ENCODE data around the gene METTL16. TPM values are rescaled to one million over a fixed set of nuclear protein-coding genes. Genes with fewer than 3 reads are reported as not detected.

METTL16 gene
- total and polyA plus RNA-seq, 2 donors, result 21.6 to 27.3 TPM

GRCh38 chr17:2368359-2368758 is 143.3 kb downstream of the METTL16 start:
- Histone ChIP-seq H3K4me1 (ENCODE audit: insufficient read depth) (no peaks in the 10 kb centered on the region), H3K36me3 (ENCODE audit: insufficient read depth) (no peaks in the 10 kb centered on the region), H3K27ac (ENCODE audit: low read depth) (no peak overlapping the region), H3K4me3 (ENCODE audit: low read depth, low read length) (no peak overlapping the region)
- DNase-seq (ENCODE audit: extremely low spot score), result no peak
- WGBS, result 79% methylated on average over 8 of the region's 8 CpGs

GRCh38 chr17:2366747-2367494 is 144.8 kb downstream of the METTL16 start:
- no peak for DNase-seq (ENCODE audit: extremely low spot score)

More at GRCh38 chr17:2366747-2367494, 144.8 kb downstream of the METTL16 start:
- WGBS, result 72% methylated on average over 26 of the region's 26 CpGs
- Histone ChIP-seq H3K4me3 (ENCODE audit: low read depth, low read length) (no peak overlapping the region), H3K27ac (ENCODE audit: low read depth) (no peak overlapping the region), H3K36me3 (ENCODE audit: insufficient read depth) (no peaks in the 10 kb centered on the region), H3K4me1 (ENCODE audit: insufficient read depth) (no peaks in the 10 kb centered on the region)

Small RNAs within 50 kb of the gene (small RNA-seq; reads per million reads assigned to genes)
- gene AC006435.3 (not detected), gene AC006435.4 (not detected), gene AC006435.5 (not detected)

Other genes with a start within 250 kb of the METTL16 start
- 29.3 TPM for gene SMG6, start 208.1 kb downstream of the METTL16 start, total RNA-seq
- gene SMG6, start 208.1 kb downstream of the METTL16 start, polyA plus RNA-seq, result 37.5 TPM
- gene SRR, start 207.9 kb downstream of the METTL16 start, total RNA-seq, result 20.4 TPM
- gene SRR, start 207.9 kb downstream of the METTL16 start, polyA plus RNA-seq, result 13.7 TPM
- gene TSR1, start 175.4 kb downstream of the METTL16 start, total RNA-seq, result 23.3 TPM
- 21.9 TPM for gene TSR1, start 175.4 kb downstream of the METTL16 start, polyA plus RNA-seq
- 37.6 TPM for gene SGSM2, start 174.4 kb downstream of the METTL16 start, total RNA-seq
- 61.1 TPM for gene SGSM2, start 174.4 kb downstream of the METTL16 start, polyA plus RNA-seq
- gene MNT, start 110.8 kb downstream of the METTL16 start, total RNA-seq, result 7.5 TPM
- 20.5 TPM for gene MNT, start 110.8 kb downstream of the METTL16 start, polyA plus RNA-seq
- 210 TPM for gene PAFAH1B1, start 81.8 kb upstream of the METTL16 start, total RNA-seq
- 56.4 TPM for gene PAFAH1B1, start 81.8 kb upstream of the METTL16 start, polyA plus RNA-seq
- gene CLUH, start 199.9 kb upstream of the METTL16 start, total RNA-seq, result 20.1 TPM
- 51.3 TPM for gene CLUH, start 199.9 kb upstream of the METTL16 start, polyA plus RNA-seq
- 0.32 TPM for gene CCDC92B, start 237.8 kb upstream of the METTL16 start, total RNA-seq
- 0.14 TPM for gene CCDC92B, start 237.8 kb upstream of the METTL16 start, polyA plus RNA-seq